ENCODE measurements around the gene GPC1. TPM values are rescaled to one million over a fixed set of nuclear protein-coding genes. Genes with fewer than 3 reads are reported as not detected.
"Not testable (repeated sequence)": the region's sequence is repeated elsewhere in the genome, so short reads cannot be mapped to it uniquely, and the experiment has no call there.

GPC1 gene
- total RNA-seq = 10 to 100 TPM in 1 of 4 donors, 1 to 10 TPM in 3; 4.4 to 18.2 (median 7.1) TPM

- H3K9me3 ChIP-seq = no peaks in the 10 kb centered on the region
- H3K27me3 ChIP-seq = peaks cover 0 to 7% of the 10 kb centered on the region in 2 donors
- H3K4me1 ChIP-seq = peaks cover 3 to 30% (median 8%) of the 10 kb centered on the region in 4 donors
- H3K4me3 ChIP-seq = peak within 1 kb of the TSS; percentile 60 to 92 (median 76)
- peak within 1 kb of the TSS; percentile 69 to 88 (median 81) for H3K27ac ChIP-seq
- no peaks in the 10 kb centered on the region for H3K36me3 ChIP-seq
- DNase-seq = peak; percentile 64 to 77 (median 70)
- TF ChIP-seq CTCF (IDR thresholded peaks at IDR 0.05) (peak in 1 of 6 experiments; percentile 2), POLR2A (IDR thresholded peaks at IDR 0.05) (no peak)
Measured at GRCh38 chr2:240435457-240435947, at the start of gene GPC1. GPC1 (plus strand) TSS chr2:240435663; CDS start chr2:240435919, 256 bp downstream.

GRCh38 chr2:240386326-240386725 lies 49.1 kb upstream of the GPC1 start:
- no peaks in the 10 kb centered on the region for H3K4me1 ChIP-seq
- H3K36me3 ChIP-seq = no peaks in the 10 kb centered on the region
- H3K27ac ChIP-seq = no peak overlapping the region
- DNase-seq = no peak
- H3K9me3 ChIP-seq = no peaks in the 10 kb centered on the region
- no peak overlapping the region for H3K4me3 ChIP-seq
- TF ChIP-seq CTCF (IDR thresholded peaks at IDR 0.05) (no peak), POLR2A (IDR thresholded peaks at IDR 0.05) (no peak)
- no peaks in the 10 kb centered on the region for H3K27me3 ChIP-seq

- not testable (repeated sequence) for H3K9me3 ChIP-seq, H3K4me1 ChIP-seq, DNase-seq, H3K36me3 ChIP-seq, H3K4me3 ChIP-seq, H3K27ac ChIP-seq, H3K27me3 ChIP-seq
Measured at GRCh38 chr2:240386743-240387142, 48.7 kb upstream of the GPC1 start.

- Histone ChIP-seq H3K4me3 (no peak overlapping the region), H3K4me1 (no peaks in the 10 kb centered on the region), H3K36me3 (no peaks in the 10 kb centered on the region), H3K27me3 (no peaks in the 10 kb centered on the region), H3K27ac (no peak overlapping the region), H3K9me3 (no peaks in the 10 kb centered on the region)
- no peak for DNase-seq
- TF ChIP-seq CTCF (IDR thresholded peaks at IDR 0.05) (no peak), POLR2A (IDR thresholded peaks at IDR 0.05) (no peak)
Measured at GRCh38 chr2:240387325-240387668, 48.2 kb upstream of the GPC1 start.

GRCh38 chr2:240387669-240388358 lies 47.6 kb upstream of the GPC1 start:
- no peaks in the 10 kb centered on the region for H3K27me3 ChIP-seq
- peak overlapping the region in 1 of 4 donors; percentile 5 for H3K27ac ChIP-seq
- H3K9me3 ChIP-seq = no peaks in the 10 kb centered on the region
- no peaks in the 10 kb centered on the region for H3K4me1 ChIP-seq
- H3K4me3 ChIP-seq = no peak overlapping the region
- DNase-seq = peak in 1 of 3 donors; percentile 56
- no peak for TF ChIP-seq CTCF (IDR thresholded peaks at IDR 0.05)
- no peak for TF ChIP-seq POLR2A (IDR thresholded peaks at IDR 0.05)
- H3K36me3 ChIP-seq = no peaks in the 10 kb centered on the region

GRCh38 chr2:240388471-240389301 lies 46.8 kb upstream of the GPC1 start:
- H3K27ac ChIP-seq = peak overlapping the region in 1 of 4 donors; percentile 42
- no peak overlapping the region for H3K4me3 ChIP-seq
- no peaks in the 10 kb centered on the region for H3K36me3 ChIP-seq
- H3K27me3 ChIP-seq = no peaks in the 10 kb centered on the region
- TF ChIP-seq CTCF (IDR thresholded peaks at IDR 0.05) (no peak), POLR2A (IDR thresholded peaks at IDR 0.05) (no peak)
- H3K4me1 ChIP-seq = no peaks in the 10 kb centered on the region
- H3K9me3 ChIP-seq = no peaks in the 10 kb centered on the region
- DNase-seq = no peak

All from Peyer's patch (tissue), 4 donors.